ENCODE measurements around the gene ARHGAP29. TPM values are rescaled to one million over a fixed set of nuclear protein-coding genes. Genes with fewer than 3 reads are reported as not detected.

The ARHGAP29 gene
- total RNA-seq, 1 experiment from 2014 or later = 4.5 TPM

Other genes starting within 250 kb of the ARHGAP29 start
- gene ABCA4, start 116.4 kb downstream of the ARHGAP29 start, total RNA-seq (2014; rRNA removed; shearing (Covaris generic)) = not detected in 2 replicates
- 42.5 and 45.8 TPM in 2 replicates for gene ABCD3, start 180.8 kb upstream of the ARHGAP29 start, total RNA-seq (2014; rRNA removed; shearing (Covaris generic))

Measured in SK-MEL-5 (cell line).